ENCODE data around the gene FHAD1. TPM values are rescaled to one million over a fixed set of nuclear protein-coding genes. Genes with fewer than 3 reads are reported as not detected.
A peak's percentile ranks its signal among the peaks of the same experiment; 100 is the strongest.

FHAD1 gene
- polyA plus RNA-seq, 1 of the 3 experiments (the other 2 are of a cell fraction): 0.48 TPM

- ChIA-PET CTCF (interaction anchor here (0.8 to 5.3 kb wide), 10 partner anchors 12 to 482 kb away, joined by 3 to 37 read pairs (median 4); no protein-coding TSS in a partner anchor), POLR2A (interaction anchor here (0.8 kb wide), 1 partner anchor 130 kb away, joined by 3 read pairs; the partner anchor contains the start of gene TMEM51)
- Histone ChIP-seq H3K9me2 (no peaks in the 10 kb centered on the region), H3K79me2 (ENCODE audit: insufficient read depth) (no peaks in the 10 kb centered on the region), H4K20me1 (ENCODE audit: insufficient read depth) (no peaks in the 10 kb centered on the region), H3K4me3 (ENCODE audit: low read depth in 2 of 2, low read length in 1 of 2) (no peak overlapping the region), H2AFZ (ENCODE audit: low read depth) (no peak overlapping the region), H3K9ac (no peak overlapping the region), H3K4me2 (no peak overlapping the region), H3K27me3 (ENCODE audit: insufficient read depth) (no peaks in the 10 kb centered on the region), H3K9me3 (no peaks in the 10 kb centered on the region), H3K4me1 (ENCODE audit: control insufficient read depth in 1 of 2, insufficient read depth in 2 of 2, low read depth in 1 of 2, low read length in 1 of 2) (peaks cover 0 to 14% of the 10 kb centered on the region in 2 experiments; a peak in 1 of 4 replicates), H3K36me3 (replicated peaks in 1 of 2; ENCODE audit: control insufficient read depth in 1 of 2, insufficient read depth in 2 of 2, low read length in 1 of 2) (no peaks in the 10 kb centered on the region), H3K27ac (ENCODE audit: low read depth in 2 of 2, low read length in 1 of 2) (peak overlapping the region in 1 of 2 experiments; percentile 55; a peak in 1 of 4 replicates), H3F3A (replicated peaks; ENCODE audit: insufficient read depth) (no peaks in the 10 kb centered on the region)
- 23% methylated on average over 2 of the region's 2 CpGs for WGBS (ENCODE audit: low lambda C conversion rate)
- 0 out of 2 replicates have a peak, but pooled peaks have one; percentile 14 for TF ChIP-seq RAD21 (IDR thresholded peaks at IDR 0.05; ENCODE audit: low read length)
- 0 out of 2 replicates have a peak, but pooled peaks have one; percentile 10 for TF ChIP-seq PBX3 (IDR thresholded peaks at IDR 0.05)
- TF ChIP-seq TAF1 (IDR thresholded peaks at IDR 0.05; ENCODE audit: borderline replicate concordance, low read depth, low read length): no peak
- 0 out of 2 replicates have a peak, but pooled peaks have one; percentile 27 for TF ChIP-seq MXI1 (IDR thresholded peaks at IDR 0.05; ENCODE audit: low read depth, low read length)
- TF ChIP-seq CTCF (IDR thresholded peaks at IDR 0.05): peak; percentile 38
- TF ChIP-seq RCOR1 (IDR thresholded peaks at IDR 0.05; ENCODE audit: low read length): no peak
- TF ChIP-seq TCF12 (IDR thresholded peaks at IDR 0.05): no peak
- DNase-seq: peak; percentile 75
Observed at GRCh38 chr1:15283526-15283925, 36.5 kb downstream of the FHAD1 start.

GRCh38 chr1:15286452-15286851 lies 39.4 kb downstream of the FHAD1 start:
- Histone ChIP-seq H3K4me2 (no peak overlapping the region), H3K9me2 (no peaks in the 10 kb centered on the region), H2AFZ (ENCODE audit: low read depth) (no peak overlapping the region), H3K36me3 (replicated peaks in 1 of 2; ENCODE audit: control insufficient read depth in 1 of 2, insufficient read depth in 2 of 2, low read length in 1 of 2) (no peaks in the 10 kb centered on the region), H4K20me1 (ENCODE audit: insufficient read depth) (no peaks in the 10 kb centered on the region), H3K4me1 (ENCODE audit: control insufficient read depth in 1 of 2, insufficient read depth in 2 of 2, low read depth in 1 of 2, low read length in 1 of 2) (peaks cover 0 to 14% of the 10 kb centered on the region in 2 experiments; a peak in 1 of 4 replicates), H3K27me3 (ENCODE audit: insufficient read depth) (no peaks in the 10 kb centered on the region), H3F3A (replicated peaks; ENCODE audit: insufficient read depth) (no peaks in the 10 kb centered on the region), H3K4me3 (ENCODE audit: low read depth in 2 of 2, low read length in 1 of 2) (no peak overlapping the region), H3K79me2 (ENCODE audit: insufficient read depth) (no peaks in the 10 kb centered on the region), H3K27ac (ENCODE audit: low read depth in 2 of 2, low read length in 1 of 2) (no peak overlapping the region), H3K9ac (no peak overlapping the region), H3K9me3 (no peaks in the 10 kb centered on the region)
- TF ChIP-seq NFIC (IDR thresholded peaks at IDR 0.05; ENCODE audit: borderline replicate concordance) (no peak), GATA2 (CRISPR knock-in tag; IDR thresholded peaks at IDR 0.05) (no peak), REST (IDR thresholded peaks at IDR 0.05; ENCODE audit: low read depth, low read length) (no peak), RCOR1 (IDR thresholded peaks at IDR 0.05; ENCODE audit: low read length) (no peak), FOXM1 (IDR thresholded peaks at IDR 0.05; ENCODE audit: low read depth) (no peak), ZBTB33 (IDR thresholded peaks at IDR 0.05; ENCODE audit: borderline replicate concordance, low read depth) (no peak), POLR2AphosphoS5 (IDR thresholded peaks at IDR 0.05; ENCODE audit: low read depth, low read length) (no peak), RAD21 (IDR thresholded peaks at IDR 0.05; ENCODE audit: low read length) (no peak), USF2 (IDR thresholded peaks at IDR 0.05; ENCODE audit: borderline replicate concordance, low read depth, low read length) (no peak), RXRA (IDR thresholded peaks at IDR 0.05; ENCODE audit: borderline replicate concordance, low read depth) (no peak), MAX (IDR thresholded peaks at IDR 0.05; ENCODE audit: low read depth) (no peak)
- POLR2A ChIA-PET: no interaction called here
- 81% methylated on average over 3 of the region's 4 CpGs for WGBS (ENCODE audit: low lambda C conversion rate)
- DNase-seq: no peak
- CTCF ChIA-PET: no interaction called here

Measured in SK-N-SH (cell line).